Measurements from ENCODE around the gene PLCB1.
"Not testable (repeated sequence)": the region's sequence is repeated elsewhere in the genome, so short reads cannot be mapped to it uniquely, and the experiment has no call there.

Gene PLCB1

GRCh38 chr20:8837396-8837795, 705.3 kb downstream of the PLCB1 start:
- H3K4me3 ChIP-seq (replicated peaks; ENCODE audit: low read depth, low read length), result no peak overlapping the region
- no peak for TF ChIP-seq CTCF (IDR thresholded peaks at IDR 0.05; ENCODE audit: insufficient read depth, low read length, poor library complexity, severe bottlenecking)
- no peaks in the 10 kb centered on the region for H3K36me3 ChIP-seq (ENCODE audit: control insufficient read depth, insufficient read depth, low read length)
- DNase-seq (ENCODE audit: extremely low read depth, insufficient read length), result no peak
- H3K27me3 ChIP-seq (replicated peaks; ENCODE audit: control insufficient read depth, insufficient read depth, low read length), result no peaks in the 10 kb centered on the region

- DNase-seq (ENCODE audit: extremely low read depth, insufficient read length), result no peak
- TF ChIP-seq CTCF (IDR thresholded peaks at IDR 0.05; ENCODE audit: insufficient read depth, low read length, poor library complexity, severe bottlenecking), result no peak
- Histone ChIP-seq H3K27me3 (replicated peaks; ENCODE audit: control insufficient read depth, insufficient read depth, low read length) (no peaks in the 10 kb centered on the region), H3K4me3 (replicated peaks; ENCODE audit: low read depth, low read length) (no peak overlapping the region), H3K36me3 (ENCODE audit: control insufficient read depth, insufficient read depth, low read length) (no peaks in the 10 kb centered on the region)
These were observed 710.5 kb downstream of the PLCB1 start for GRCh38 chr20:8842525-8842924.

- DNase-seq (ENCODE audit: extremely low read depth, insufficient read length), result no peak
- Histone ChIP-seq H3K36me3 (ENCODE audit: control insufficient read depth, insufficient read depth, low read length) (no peaks in the 10 kb centered on the region), H3K27me3 (replicated peaks; ENCODE audit: control insufficient read depth, insufficient read depth, low read length) (no peaks in the 10 kb centered on the region), H3K4me3 (replicated peaks; ENCODE audit: low read depth, low read length) (no peak overlapping the region)
- TF ChIP-seq CTCF (IDR thresholded peaks at IDR 0.05; ENCODE audit: insufficient read depth, low read length, poor library complexity, severe bottlenecking), result no peak
These were observed 712.1 kb downstream of the PLCB1 start for GRCh38 chr20:8844179-8844578.

GRCh38 chr20:8849990-8850389, 717.9 kb downstream of the PLCB1 start:
- no peak for DNase-seq (ENCODE audit: extremely low read depth, insufficient read length)
- TF ChIP-seq CTCF (IDR thresholded peaks at IDR 0.05; ENCODE audit: insufficient read depth, low read length, poor library complexity, severe bottlenecking), result no peak
- Histone ChIP-seq H3K36me3 (ENCODE audit: control insufficient read depth, insufficient read depth, low read length) (no peaks in the 10 kb centered on the region), H3K4me3 (replicated peaks; ENCODE audit: low read depth, low read length) (no peak overlapping the region), H3K27me3 (replicated peaks; ENCODE audit: control insufficient read depth, insufficient read depth, low read length) (no peaks in the 10 kb centered on the region)

GRCh38 chr20:8851446-8851845, 719.4 kb downstream of the PLCB1 start:
- Histone ChIP-seq H3K27me3 (replicated peaks; ENCODE audit: control insufficient read depth, insufficient read depth, low read length) (no peaks in the 10 kb centered on the region), H3K36me3 (ENCODE audit: control insufficient read depth, insufficient read depth, low read length) (no peaks in the 10 kb centered on the region), H3K4me3 (replicated peaks; ENCODE audit: low read depth, low read length) (no peak overlapping the region)
- DNase-seq (ENCODE audit: extremely low read depth, insufficient read length), result no peak
- TF ChIP-seq CTCF (IDR thresholded peaks at IDR 0.05; ENCODE audit: insufficient read depth, low read length, poor library complexity, severe bottlenecking), result no peak

GRCh38 chr20:8851919-8852318, 719.9 kb downstream of the PLCB1 start:
- DNase-seq (ENCODE audit: extremely low read depth, insufficient read length); H3K4me3 ChIP-seq (replicated peaks; ENCODE audit: low read depth, low read length); H3K27me3 ChIP-seq (replicated peaks; ENCODE audit: control insufficient read depth, insufficient read depth, low read length); H3K36me3 ChIP-seq (ENCODE audit: control insufficient read depth, insufficient read depth, low read length): not testable (repeated sequence)

- H3K4me3 ChIP-seq (replicated peaks; ENCODE audit: low read depth, low read length); H3K36me3 ChIP-seq (ENCODE audit: control insufficient read depth, insufficient read depth, low read length); DNase-seq (ENCODE audit: extremely low read depth, insufficient read length); H3K27me3 ChIP-seq (replicated peaks; ENCODE audit: control insufficient read depth, insufficient read depth, low read length): not testable (repeated sequence)
These were observed 721.1 kb downstream of the PLCB1 start for GRCh38 chr20:8853211-8853610.

Measured in GM06990 (cell line).